ENCODE measurements around the gene TNFSF11.

DNA sequence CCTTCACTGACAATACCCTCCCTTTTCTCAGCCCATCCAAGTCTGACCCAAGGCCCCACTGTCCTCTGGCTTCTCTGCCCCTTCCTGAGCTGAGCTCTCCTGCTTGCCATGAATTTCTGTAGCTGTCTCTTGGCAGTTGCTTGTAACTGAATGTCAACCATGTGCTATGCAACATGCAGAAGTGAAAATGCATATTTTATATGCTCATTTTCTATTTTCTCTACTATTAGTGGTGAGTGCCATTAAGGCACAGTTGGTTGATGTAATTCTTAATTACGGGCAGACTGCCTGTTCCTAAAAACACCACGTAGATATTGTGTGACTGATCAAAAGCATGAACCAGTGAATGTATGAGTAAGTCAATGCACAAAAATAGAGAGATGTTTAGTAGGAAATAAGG, 29.6 kb downstream of the TNFSF11 start:
- TF ChIP-seq EZH2 (IDR thresholded peaks at IDR 0.05), result no peak
- TF ChIP-seq POLR2AphosphoS5 (IDR thresholded peaks at IDR 0.05; ENCODE audit: borderline replicate concordance, low read depth, low read length), result no peak
